ENCODE measurements around the gene DDIT4.

GRCh38 chr10:72297281-72297804 is 23.6 kb downstream of the DDIT4 start:
- TF ChIP-seq RARB (CRISPR knock-in tag; IDR thresholded peaks at IDR 0.05), result no peak
- TF ChIP-seq ARNTL (CRISPR knock-in tag; IDR thresholded peaks at IDR 0.05; ENCODE audit: borderline replicate concordance, low read depth), result no peak
- no peak for TF ChIP-seq CSDC2 (CRISPR knock-in tag; IDR thresholded peaks at IDR 0.05)
- no peak for TF ChIP-seq PPARA (CRISPR knock-in tag; IDR thresholded peaks at IDR 0.05; ENCODE audit: borderline replicate concordance)
- TF ChIP-seq PATZ1 (CRISPR knock-in tag; IDR thresholded peaks at IDR 0.05; ENCODE audit: borderline replicate concordance), result no peak
- TF ChIP-seq ZFP30 (CRISPR knock-in tag; IDR thresholded peaks at IDR 0.05), result no peak
- no peak for TF ChIP-seq ZC3H10 (CRISPR knock-in tag; IDR thresholded peaks at IDR 0.05)
- TF ChIP-seq ZNF565 (CRISPR knock-in tag; conservative IDR thresholded peaks at IDR 0.05; ENCODE audit: low read depth), result no peak

Measured in SK-N-SH treated with all-trans-retinoic acid at 6 μM for 48 hours (cell line).